ENCODE results near the gene SERPIND1.
"Not testable (repeated sequence)": the region's sequence is repeated elsewhere in the genome, so short reads cannot be mapped to it uniquely, and the experiment has no call there.

The SERPIND1 gene

DNA sequence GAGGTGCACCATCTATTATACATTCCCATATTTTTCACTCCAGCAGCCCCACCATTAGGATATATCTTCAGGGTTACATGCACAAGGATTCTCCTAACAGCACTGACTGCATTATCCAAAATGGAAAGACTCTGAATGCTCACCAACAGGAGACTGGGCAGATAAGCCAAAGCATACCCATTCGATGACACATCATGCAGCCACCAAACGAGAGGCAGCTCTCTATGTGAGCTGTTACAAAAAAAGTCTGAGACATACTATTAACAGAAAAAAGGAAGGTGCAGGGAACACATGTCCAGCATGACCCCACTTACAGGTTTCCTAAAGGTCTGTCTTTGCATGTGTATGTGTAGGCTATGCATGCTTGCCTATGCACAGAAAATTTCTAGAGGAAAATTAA lies 12.4 kb upstream of the SERPIND1 start:
- TF ChIP-seq, protein P1, sequence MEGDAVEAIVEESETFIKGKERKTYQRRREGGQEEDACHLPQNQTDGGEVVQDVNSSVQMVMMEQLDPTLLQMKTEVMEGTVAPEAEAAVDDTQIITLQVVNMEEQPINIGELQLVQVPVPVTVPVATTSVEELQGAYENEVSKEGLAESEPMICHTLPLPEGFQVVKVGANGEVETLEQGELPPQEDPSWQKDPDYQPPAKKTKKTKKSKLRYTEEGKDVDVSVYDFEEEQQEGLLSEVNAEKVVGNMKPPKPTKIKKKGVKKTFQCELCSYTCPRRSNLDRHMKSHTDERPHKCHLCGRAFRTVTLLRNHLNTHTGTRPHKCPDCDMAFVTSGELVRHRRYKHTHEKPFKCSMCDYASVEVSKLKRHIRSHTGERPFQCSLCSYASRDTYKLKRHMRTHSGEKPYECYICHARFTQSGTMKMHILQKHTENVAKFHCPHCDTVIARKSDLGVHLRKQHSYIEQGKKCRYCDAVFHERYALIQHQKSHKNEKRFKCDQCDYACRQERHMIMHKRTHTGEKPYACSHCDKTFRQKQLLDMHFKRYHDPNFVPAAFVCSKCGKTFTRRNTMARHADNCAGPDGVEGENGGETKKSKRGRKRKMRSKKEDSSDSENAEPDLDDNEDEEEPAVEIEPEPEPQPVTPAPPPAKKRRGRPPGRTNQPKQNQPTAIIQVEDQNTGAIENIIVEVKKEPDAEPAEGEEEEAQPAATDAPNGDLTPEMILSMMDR (IDR thresholded peaks at IDR 0.05; ENCODE audit: low read depth, low read length): no peak
- no peak overlapping the region for H3K4me3 ChIP-seq (ENCODE audit: low read depth, low read length)

DNA sequence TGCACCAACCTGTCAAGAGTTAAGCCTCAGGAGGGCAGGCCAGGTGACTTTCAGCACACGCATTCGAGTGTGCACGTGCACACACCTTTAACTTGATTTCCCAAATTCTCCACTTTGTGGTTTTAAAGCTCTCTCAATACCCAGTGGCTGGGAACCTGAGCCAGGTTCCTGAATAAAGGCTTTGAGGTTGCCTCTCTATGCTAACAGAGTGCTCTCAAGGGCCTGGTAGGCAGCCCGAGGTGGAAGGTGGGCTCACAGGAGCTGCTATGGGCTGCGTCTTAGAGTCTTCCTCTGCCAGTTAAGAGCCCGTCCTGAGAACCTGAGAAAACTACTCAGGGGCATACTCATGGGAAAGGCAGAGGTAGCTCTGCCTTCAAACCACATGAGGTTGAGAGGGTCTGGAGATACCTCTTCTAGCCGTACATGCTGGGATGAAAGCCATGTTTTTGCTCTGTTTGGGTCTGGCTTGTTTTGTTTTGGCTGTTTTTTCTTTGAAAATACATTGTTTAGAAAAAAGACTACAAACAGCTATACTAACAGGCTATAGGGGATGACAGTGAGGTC lies 11.6 kb upstream of the SERPIND1 start:
- no peak overlapping the region for H3K4me3 ChIP-seq (ENCODE audit: low read depth, low read length)
- TF ChIP-seq, protein P1 (IDR thresholded peaks at IDR 0.05; ENCODE audit: low read depth, low read length): no peak

DNA sequence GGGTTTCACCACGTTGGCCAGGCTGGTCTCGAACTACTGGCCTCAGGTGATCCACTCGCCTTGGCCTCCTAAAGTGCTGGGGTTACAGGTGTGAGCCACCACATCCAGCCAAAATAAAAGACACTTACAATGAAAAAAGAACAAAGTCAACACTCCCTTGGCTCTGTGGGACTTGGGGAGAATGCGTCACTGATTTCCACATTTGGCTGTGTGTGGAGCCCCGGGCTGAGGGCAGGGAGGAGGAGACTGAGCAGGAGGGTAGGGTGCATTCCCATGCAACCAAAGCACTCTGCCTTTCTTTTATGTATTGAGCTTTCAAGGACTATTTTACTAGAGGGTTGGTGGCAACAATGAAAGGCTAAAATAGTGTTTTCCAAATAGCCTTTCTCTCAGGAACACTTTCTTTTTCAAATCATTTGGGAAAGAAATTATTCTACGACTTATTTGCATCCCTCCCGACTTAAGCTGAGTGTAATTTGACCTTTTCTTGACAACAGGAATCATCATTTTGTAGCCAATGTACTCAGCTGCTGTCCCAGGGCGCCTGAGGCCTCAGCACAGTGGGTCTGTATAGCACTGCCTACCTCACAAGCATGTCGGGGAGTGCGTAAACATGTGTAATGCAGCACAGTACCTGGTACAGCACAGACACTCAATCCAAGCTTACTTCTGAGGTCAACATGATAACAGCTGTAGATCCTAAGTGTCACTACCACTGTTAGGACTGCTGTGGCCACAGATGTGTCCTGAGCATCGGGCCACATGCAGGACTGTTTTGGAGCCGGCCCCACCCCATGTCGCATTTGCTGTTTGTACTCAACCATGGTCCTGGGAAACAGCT lies 10.1 kb upstream of the SERPIND1 start:
- H3K4me3 ChIP-seq (ENCODE audit: low read depth, low read length): no peak overlapping the region
- TF ChIP-seq, protein P1 (IDR thresholded peaks at IDR 0.05; ENCODE audit: low read depth, low read length): no peak

DNA sequence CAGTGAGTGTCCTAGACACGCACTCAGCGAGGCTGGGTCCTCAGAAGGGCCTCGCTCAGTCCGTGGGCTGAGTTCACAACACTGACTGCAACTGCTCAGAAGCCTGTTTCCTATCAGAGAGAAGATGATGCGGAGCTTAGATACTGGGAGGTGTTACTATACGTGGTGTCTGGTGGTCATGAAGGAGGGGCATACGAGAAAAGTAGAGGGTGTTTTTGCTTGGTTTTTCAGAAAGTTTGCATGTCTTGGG lies 9.5 kb upstream of the SERPIND1 start:
- TF ChIP-seq, protein P1 (IDR thresholded peaks at IDR 0.05; ENCODE audit: low read depth, low read length): no peak
- no peak overlapping the region for H3K4me3 ChIP-seq (ENCODE audit: low read depth, low read length)

DNA sequence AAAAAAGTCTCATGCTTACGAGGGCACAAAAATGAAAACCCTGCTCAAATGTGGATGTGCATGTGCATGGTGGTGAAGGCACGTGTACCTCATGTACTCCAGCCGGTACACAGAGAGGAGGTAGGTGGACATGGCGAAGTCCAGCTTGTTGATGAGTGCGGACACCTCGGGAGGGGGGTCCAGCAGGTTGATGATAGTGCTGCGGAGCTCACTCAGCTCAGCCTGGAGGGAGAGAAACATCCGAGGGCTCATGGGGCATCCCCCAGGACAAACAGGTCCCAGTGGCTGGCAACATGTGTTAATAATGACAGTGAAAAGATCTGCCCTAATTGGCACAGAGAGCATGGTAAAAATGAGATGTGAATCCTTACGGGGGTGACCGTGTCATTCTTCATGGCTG lies 9.2 kb upstream of the SERPIND1 start:
- no peak overlapping the region for H3K4me3 ChIP-seq (ENCODE audit: low read depth, low read length)
- TF ChIP-seq, protein P1 (IDR thresholded peaks at IDR 0.05; ENCODE audit: low read depth, low read length): no peak

DNA sequence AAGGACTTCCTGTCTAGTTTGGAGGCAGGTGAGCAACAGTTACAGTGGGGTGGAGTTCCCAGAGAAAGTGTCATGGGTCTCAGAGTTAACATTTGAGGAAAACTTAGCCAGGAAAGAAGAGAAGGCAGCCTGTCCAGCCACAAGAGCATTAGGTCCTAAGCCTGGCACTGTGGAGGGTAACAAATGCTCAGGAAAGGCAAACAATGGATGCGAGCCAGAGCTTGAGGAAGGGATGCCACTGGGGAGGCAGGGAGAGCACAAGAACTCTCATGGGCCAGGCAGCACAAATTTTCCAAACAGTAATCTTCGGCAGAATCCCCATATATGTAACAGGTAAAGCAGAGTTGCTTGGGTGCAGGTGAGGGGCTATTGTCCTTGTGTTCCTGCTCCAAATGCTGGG lies 8.0 kb upstream of the SERPIND1 start:
- TF ChIP-seq, protein P1 (IDR thresholded peaks at IDR 0.05; ENCODE audit: low read depth, low read length): no peak
- H3K4me3 ChIP-seq (ENCODE audit: low read depth, low read length): no peak overlapping the region

DNA sequence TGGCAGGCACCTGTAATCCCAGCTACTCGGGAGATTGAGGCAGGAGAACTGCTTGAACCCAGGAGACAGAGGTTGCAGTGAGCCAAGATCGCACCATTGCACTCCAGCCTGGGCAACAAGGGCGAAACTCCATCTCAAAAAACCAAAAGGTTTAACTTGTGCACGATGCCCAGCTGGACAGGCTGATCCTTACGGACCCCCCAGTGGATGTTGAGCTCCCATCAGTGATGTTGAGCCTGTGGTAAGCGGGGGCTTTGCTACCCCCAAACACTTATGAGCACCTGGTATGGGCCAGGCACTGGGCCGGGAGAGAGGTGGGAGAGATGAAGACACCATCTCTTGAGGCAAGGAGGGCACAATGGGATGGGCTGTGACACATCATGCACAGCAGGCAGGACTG lies 7.4 kb upstream of the SERPIND1 start:
- TF ChIP-seq, protein P1 (IDR thresholded peaks at IDR 0.05; ENCODE audit: low read depth, low read length): no peak
- H3K4me3 ChIP-seq (ENCODE audit: low read depth, low read length): no peak overlapping the region

DNA sequence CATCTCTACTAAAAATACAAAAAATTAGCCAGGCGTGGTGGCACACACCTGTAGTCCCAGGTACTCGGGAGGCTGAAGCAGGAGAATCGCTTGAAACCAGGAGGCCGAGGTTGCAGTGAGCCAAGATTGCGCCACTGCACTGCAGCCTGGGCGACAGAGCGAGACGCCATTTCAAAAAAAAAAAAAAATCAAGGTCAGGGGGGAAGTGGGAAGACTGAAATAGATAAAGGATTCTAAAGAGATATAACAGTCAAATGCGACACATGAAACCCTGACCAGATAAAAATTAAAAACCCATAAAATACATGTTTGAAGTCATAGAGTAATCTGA lies 4.5 kb upstream of the SERPIND1 start:
- not testable (repeated sequence) for H3K4me3 ChIP-seq (ENCODE audit: low read depth, low read length)
